HCT116 (cell line): ENCODE results near the gene DHX57. TPM values are rescaled to one million over a fixed set of nuclear protein-coding genes. Genes with fewer than 3 reads are reported as not detected.
"Not testable (repeated sequence)": the region's sequence is repeated elsewhere in the genome, so short reads cannot be mapped to it uniquely, and the experiment has no call there.

Source experiments
- ATAC-seq: fragments of 200-7000 bp; cut with Tn5 transposase; 2 replicates; pipeline ENCODE4 v1.9.1; 2020; ENCODE audit warnings: mild to moderate bottlenecking, moderate library complexity
- BruUV-seq: library from RNA; stranded (reverse); fragments of 400-500 nt; replicated peaks from 2 replicates; lab custom pipeline; 2021; lab: Mats Ljungman, UMichigan
- CTCF ChIA-PET: fragments of 300-600 bp; sonication (Branson Sonifier 250); formaldehyde crosslinking; loops from one replicate; lab custom pipeline; 2021; ENCODE audit warnings: antibody characterized with exemption; lab: Charles Lee
- POLR2A ChIA-PET: fragments of 300-600, 350-600 bp; sonication (Branson Sonifier 250); formaldehyde crosslinking; loops from one replicate; lab custom pipeline; 2021; ENCODE audit warnings: antibody characterized with exemption; lab: Charles Lee
- RAD21 ChIA-PET, 2 experiments: fragments of 300-600 bp; sonication (Branson Sonifier 250); formaldehyde crosslinking; loops; one replicate each; lab custom pipeline; 2023; ENCODE audit warnings: low total read pairs in 2 of 2; ENCODE audit not compliant: uncharacterized antibody in 2 of 2, unreplicated experiment in 2 of 2, low non-redundant PET in 1 of 2; lab: Charles Lee
- DNase-seq: peaks from one replicate; pipeline ENCODE4 v3.0.0-alpha.2; 2010; ENCODE audit warnings: low read depth, low spot score
- H2AFZ ChIP-seq: fragments of 200-600 bp; shearing (Covaris generic), sonication (generic); 2 replicates; pipeline ENCODE4 v1.6.1; 2017; ENCODE audit warnings: low read depth, mixed run types, mixed read lengths, antibody characterized with exemption, low read length; ENCODE audit not compliant: poor library complexity, severe bottlenecking
- H3K27ac ChIP-seq: 2 replicates; pipeline ENCODE4 v1.5.1; 2012; ENCODE audit warnings: low read depth, low read length
- H3K27me3 ChIP-seq: fragments of 200-600 bp; sonication (generic); 2 replicates; pipeline ENCODE4 v1.6.1; 2016; ENCODE audit warnings: mixed run types, low read length, mixed read lengths; ENCODE audit not compliant: insufficient read depth
- H3K36me3 ChIP-seq, 2 experiments: fragments of 200-500 bp in 1 of 2; fragments of 200-600 bp in 1 of 2; sonication (Bioruptor generic) in 1 of 2; sonication (generic) in 1 of 2; 2 replicates each; pipeline versions ENCODE4 v1.5.1 to v1.6.1; 2014 to 2016; ENCODE audit warnings: low read length in 2 of 2, inconsistent platforms in 1 of 2, mixed read lengths in 1 of 2, mixed run types in 1 of 2; ENCODE audit not compliant: insufficient read depth in 2 of 2, control insufficient read depth in 1 of 2
- H3K4me1 ChIP-seq, 2 experiments: fragments of 200-600 bp in 1 of 2; sonication (generic) in 1 of 2; 2 replicates each; pipeline versions ENCODE4 v1.5.1 to v1.6.1; 2012 to 2017; ENCODE audit warnings: low read length in 2 of 2, inconsistent platforms in 1 of 2, mild to moderate bottlenecking in 1 of 2, mixed read lengths in 1 of 2, mixed run types in 1 of 2, moderate library complexity in 1 of 2; ENCODE audit not compliant: insufficient read depth in 2 of 2, control insufficient read depth in 1 of 2
- H3K4me2 ChIP-seq: fragments of 200-600 bp; sonication (generic); 2 replicates; pipeline ENCODE4 v1.6.1; 2017; ENCODE audit warnings: mixed run types, low read length, mixed read lengths
- H3K4me3 ChIP-seq, 2 experiments: fragments of 200-600 bp in 1 of 2; sonication (generic) in 1 of 2; replicated peaks in 1 of 2; 2 replicates each; pipeline ENCODE4 v1.5.1; 2011 to 2016; ENCODE audit warnings: low read length in 2 of 2, control low read depth in 1 of 2, low read depth in 1 of 2, mild to moderate bottlenecking in 1 of 2, mixed read lengths in 1 of 2, mixed run types in 1 of 2
- H3K79me2 ChIP-seq: fragments of 200-600 bp; sonication (generic); 2 replicates; pipeline ENCODE4 v1.6.1; 2017; ENCODE audit warnings: mild to moderate bottlenecking, mixed run types, low read length, moderate library complexity, mixed read lengths; ENCODE audit not compliant: insufficient read depth
- H3K9ac ChIP-seq: fragments of 200-600 bp; sonication (generic); 2 replicates; pipeline ENCODE4 v1.6.1; 2016; ENCODE audit warnings: low read length, mixed read lengths
- H3K9me2 ChIP-seq: fragments of 200-600 bp; sonication (generic), shearing (Covaris generic); 2 replicates; pipeline ENCODE4 v1.6.1; 2017; ENCODE audit warnings: mixed run types, mild to moderate bottlenecking, moderate library complexity; ENCODE audit not compliant: insufficient read depth
- H3K9me3 ChIP-seq, 2 experiments: fragments of 200-500 bp in 1 of 2; fragments of 200-600 bp in 1 of 2; sonication (Bioruptor generic) in 1 of 2; sonication (generic) in 1 of 2; 2 replicates each; pipeline ENCODE4 v1.6.1; 2014 to 2017; ENCODE audit warnings: low read length in 2 of 2, mixed read lengths in 2 of 2, inconsistent platforms in 1 of 2, low read depth in 1 of 2, mild to moderate bottlenecking in 1 of 2, mixed run types in 1 of 2, moderate library complexity in 1 of 2; ENCODE audit not compliant: control insufficient read depth in 1 of 2, insufficient read depth in 1 of 2
- H4K20me1 ChIP-seq: fragments of 200-600 bp; sonication (generic), shearing (Covaris generic); 2 replicates; pipeline ENCODE4 v1.6.1; 2017; ENCODE audit warnings: mixed run types, mild to moderate bottlenecking, moderate library complexity; ENCODE audit not compliant: insufficient read depth
- ATF3 ChIP-seq: IDR thresholded peaks from 2 replicates; pipeline ENCODE4 v1.6.1; 2012
- CBX3 ChIP-seq: IDR thresholded peaks from 2 replicates; pipeline ENCODE4 v1.6.1; 2012; ENCODE audit warnings: low read depth
- CTCF ChIP-seq, 3 experiments: fragments of 200-600 bp in 1 of 3; sonication (generic) in 1 of 3; IDR thresholded peaks in 2 of 3; conservative IDR thresholded peaks in 1 of 3; 2 replicates each; pipeline ENCODE4 v1.5.1; 2012 to 2017; ENCODE audit warnings: low read depth in 2 of 3, low read length in 2 of 3, antibody characterized with exemption in 1 of 3, borderline replicate concordance in 1 of 3, control low read depth in 1 of 3, mild to moderate bottlenecking in 1 of 3, mixed read lengths in 1 of 3, mixed run types in 1 of 3, moderate library complexity in 1 of 3; ENCODE audit not compliant: insufficient read depth in 1 of 3
- ELF1 ChIP-seq: IDR thresholded peaks from 2 replicates; pipeline ENCODE4 v1.6.1; 2012; ENCODE audit warnings: low read depth, borderline replicate concordance
- FOSL1 ChIP-seq: IDR thresholded peaks from 2 replicates; pipeline ENCODE4 v1.6.1; 2012; ENCODE audit warnings: low read depth
- POLR2A ChIP-seq: IDR thresholded peaks from 2 replicates; pipeline ENCODE4 v1.7.0; 2011; ENCODE audit warnings: borderline replicate concordance; ENCODE audit not compliant: insufficient read depth, insufficient read length; ENCODE audit errors: extremely low read depth
- POLR2AphosphoS5 ChIP-seq: IDR thresholded peaks from 2 replicates; pipeline ENCODE4 v1.6.1; 2011; ENCODE audit warnings: mild to moderate bottlenecking, low read depth, low read length, moderate library complexity
- RAD21 ChIP-seq: IDR thresholded peaks from 2 replicates; pipeline ENCODE4 v1.6.1; 2012; ENCODE audit warnings: low read depth, mild to moderate bottlenecking
- YY1 ChIP-seq: IDR thresholded peaks from 2 replicates; pipeline ENCODE4 v1.6.1; 2011; ENCODE audit warnings: low read length, low read depth, moderate library complexity, mild to moderate bottlenecking; ENCODE audit not compliant: insufficient replicate concordance; ENCODE audit errors: extremely low read depth
- intact Hi-C: fragments of 100-400 bp; cut with micrococcal nuclease; formaldehyde crosslinking; loops from 2 replicates; pipeline ENCODE4 v1.10.0; 2022
- total RNA-seq: library from RNA; stranded (reverse); gene quantifications from one replicate; pipeline ENCODE4 v1.2.1, GENCODE V29; 2021; ENCODE audit not compliant: unreplicated experiment

Gene DHX57
- total RNA-seq, 1 experiment from 2014 or later, result 19.4 TPM

GRCh38 chr2:38763728-38764127, 112.0 kb downstream of the DHX57 start (continued):
- TF ChIP-seq FOSL1, result no peak
- TF ChIP-seq ATF3, result no peak
- TF ChIP-seq CBX3, result no peak
- no peak for TF ChIP-seq YY1

- no peaks in the 10 kb centered on the region for H3K27me3 ChIP-seq
- TF ChIP-seq POLR2AphosphoS5, result no peak
- no peak for TF ChIP-seq FOSL1
- no peak for TF ChIP-seq RAD21
- no peak for TF ChIP-seq ELF1
- TF ChIP-seq CTCF (IDR thresholded peaks at IDR 0.05 in 2 of 3, conservative IDR thresholded peaks at IDR 0.05 in 1 of 3; ENCODE audit: borderline replicate concordance in 1 of 3, insufficient read depth in 1 of 3, low read depth in 2 of 3, low read length in 2 of 3), result no peak
- no peak for TF ChIP-seq POLR2A
- H3K36me3 ChIP-seq, result no peaks in the 10 kb centered on the region
- RAD21 ChIA-PET, result no interaction called here
- ATAC-seq (no peak), DNase-seq (no peak)
- POLR2A ChIA-PET, result interaction anchor here (1.6 kb wide), 1 partner anchor 12 kb away, joined by 8 read pairs; the partner anchor contains the start of gene SRSF7
- H3K4me1 ChIP-seq, result no peaks in the 10 kb centered on the region
- H3K27ac ChIP-seq, result no peak overlapping the region
- BruUV-seq, result no TSS peak
- H4K20me1 ChIP-seq, result no peaks in the 10 kb centered on the region
- H3K9me2 ChIP-seq, result no peaks in the 10 kb centered on the region
- CTCF ChIA-PET, result no interaction called here
- no peak overlapping the region for H2AFZ ChIP-seq
- H3K4me3 ChIP-seq, result no peak overlapping the region
- H3K4me2 ChIP-seq, result no peak overlapping the region
- intact Hi-C loops, result no loop called here
- no peaks in the 10 kb centered on the region for H3K9me3 ChIP-seq
- H3K9ac ChIP-seq, result no peak overlapping the region
- no peaks in the 10 kb centered on the region for H3K79me2 ChIP-seq
Observed at GRCh38 chr2:38763228-38763627, 112.5 kb downstream of the DHX57 start.

GRCh38 chr2:38755891-38756290, 119.8 kb downstream of the DHX57 start:
- DNase-seq, CTCF ChIA-PET, H3K9me2 ChIP-seq, H3K4me2 ChIP-seq, POLR2A ChIA-PET, H3K27ac ChIP-seq, H4K20me1 ChIP-seq, H2AFZ ChIP-seq, ATAC-seq, H3K36me3 ChIP-seq, H3K9me3 ChIP-seq, intact Hi-C loops, H3K4me3 ChIP-seq, H3K27me3 ChIP-seq, H3K9ac ChIP-seq, RAD21 ChIA-PET, H3K79me2 ChIP-seq, BruUV-seq: not testable (repeated sequence)
- H3K4me1 ChIP-seq, result peaks cover 7 to 10% of the 10 kb centered on the region in 2 experiments
